SK-N-SH treated with all-trans-retinoic acid at 6 μM for 48 hours (cell line): ENCODE data around the gene PIP4K2B.

Source experiments
- ATAC-seq: fragments of 200-7000 bp; cut with Tn5 transposase; 3 replicates; pipeline ENCODE4 v1.9.1; 2020; ENCODE audit warnings: mild to moderate bottlenecking, moderate library complexity
- ARNTL ChIP-seq: fragments of 450-650 bp; formaldehyde crosslinking; IDR thresholded peaks from 2 replicates; pipeline ENCODE4 v1.5.0; 2020; ENCODE audit warnings: low read depth, mild to moderate bottlenecking, moderate library complexity, borderline replicate concordance
- BACH2 ChIP-seq: fragments of 250-450 bp; sonication (Bioruptor Pico); IDR thresholded peaks from 2 replicates; pipeline ENCODE4 v1.9.0; 2021; ENCODE audit warnings: mild to moderate bottlenecking, borderline replicate concordance
- CSDC2 ChIP-seq: fragments of 250-450 bp; sonication (Bioruptor Pico); IDR thresholded peaks from 2 replicates; pipeline ENCODE4 v1.5.0; 2020; ENCODE audit warnings: mild to moderate bottlenecking, moderate library complexity
- GLIS3 ChIP-seq: fragments of 250-450 bp; sonication (Bioruptor Pico); IDR thresholded peaks from 2 replicates; pipeline ENCODE4 v1.5.0; 2020; ENCODE audit warnings: mild to moderate bottlenecking, moderate library complexity
- ISL1 ChIP-seq: fragments of 250-450 bp; sonication (Bioruptor Pico); IDR thresholded peaks from 2 replicates; pipeline ENCODE4 v2.1.2; 2022; ENCODE audit warnings: mild to moderate bottlenecking, moderate library complexity
- OSR1 ChIP-seq: fragments of 250-450 bp; sonication (Bioruptor Pico); IDR thresholded peaks from 2 replicates; pipeline ENCODE4 v1.8.0; 2022; ENCODE audit warnings: moderate library complexity, mild to moderate bottlenecking, inconsistent platforms
- PPARA ChIP-seq: fragments of 250-450 bp; sonication (Bioruptor Pico); IDR thresholded peaks from 2 replicates; pipeline ENCODE4 v1.5.0; 2020; ENCODE audit warnings: mild to moderate bottlenecking, borderline replicate concordance
- RARB ChIP-seq: fragments of 250-450 bp; sonication (Bioruptor Pico); IDR thresholded peaks from 2 replicates; pipeline ENCODE4 v1.8.0; 2021; ENCODE audit warnings: mild to moderate bottlenecking, moderate library complexity
- SNAI2 ChIP-seq: fragments of 250-450 bp; sonication (Bioruptor Pico); IDR thresholded peaks from 2 replicates; pipeline ENCODE4 v1.5.0; 2020; ENCODE audit warnings: mild to moderate bottlenecking, moderate library complexity
- TCF4 ChIP-seq: fragments of 250-450 bp; sonication (Bioruptor Pico); IDR thresholded peaks from 2 replicates; pipeline ENCODE4 v1.8.0; 2021; ENCODE audit warnings: mild to moderate bottlenecking, moderate library complexity, borderline replicate concordance
- ZC3H10 ChIP-seq: fragments of 250-450 bp; sonication (Bioruptor Pico); IDR thresholded peaks from 2 replicates; pipeline ENCODE4 v1.5.1; 2021; ENCODE audit warnings: mild to moderate bottlenecking, moderate library complexity
- ZFP3 ChIP-seq: fragments of 250-450 bp; sonication (Bioruptor Pico); IDR thresholded peaks from 2 replicates; pipeline ENCODE4 v1.5.0; 2020; ENCODE audit warnings: mild to moderate bottlenecking, moderate library complexity
- ZNF565 ChIP-seq: fragments of 450-650 bp; formaldehyde crosslinking; conservative IDR thresholded peaks from 2 replicates; pipeline ENCODE4 v1.5.0; 2020; ENCODE audit warnings: low read depth, mild to moderate bottlenecking, moderate library complexity
- ZNF70 ChIP-seq: fragments of 450-650 bp; formaldehyde crosslinking; IDR thresholded peaks from 2 replicates; pipeline ENCODE4 v1.5.0; 2020; ENCODE audit warnings: mild to moderate bottlenecking, moderate library complexity
- ZNF8 ChIP-seq: fragments of 450-650 bp; formaldehyde crosslinking; IDR thresholded peaks from 2 replicates; pipeline ENCODE4 v1.5.0; 2020; ENCODE audit warnings: mild to moderate bottlenecking, moderate library complexity
- TF ChIP-seq, protein P1 (sequence below): fragments of 250-450 bp; sonication (Bioruptor Pico); IDR thresholded peaks from 2 replicates; pipeline ENCODE4 v1.8.0; 2020; ENCODE audit warnings: mild to moderate bottlenecking, moderate library complexity, borderline replicate concordance
- TF ChIP-seq, protein P2 (sequence below): fragments of 250-450 bp; sonication (Bioruptor Pico); IDR thresholded peaks from 2 replicates; pipeline ENCODE4 v1.8.0; 2021; ENCODE audit warnings: low read depth, mild to moderate bottlenecking, moderate library complexity, borderline replicate concordance
- TF ChIP-seq, protein P3 (sequence below): fragments of 250-450 bp; sonication (Bioruptor Pico); IDR thresholded peaks from 2 replicates; pipeline ENCODE4 v1.5.0; 2020; ENCODE audit warnings: mild to moderate bottlenecking, moderate library complexity
- TF ChIP-seq, protein P4 (sequence below): fragments of 250-450 bp; sonication (Bioruptor Pico); IDR thresholded peaks from 2 replicates; pipeline ENCODE4 v1.5.1; 2020; ENCODE audit warnings: low read depth, mild to moderate bottlenecking, moderate library complexity

The PIP4K2B gene

DNA sequence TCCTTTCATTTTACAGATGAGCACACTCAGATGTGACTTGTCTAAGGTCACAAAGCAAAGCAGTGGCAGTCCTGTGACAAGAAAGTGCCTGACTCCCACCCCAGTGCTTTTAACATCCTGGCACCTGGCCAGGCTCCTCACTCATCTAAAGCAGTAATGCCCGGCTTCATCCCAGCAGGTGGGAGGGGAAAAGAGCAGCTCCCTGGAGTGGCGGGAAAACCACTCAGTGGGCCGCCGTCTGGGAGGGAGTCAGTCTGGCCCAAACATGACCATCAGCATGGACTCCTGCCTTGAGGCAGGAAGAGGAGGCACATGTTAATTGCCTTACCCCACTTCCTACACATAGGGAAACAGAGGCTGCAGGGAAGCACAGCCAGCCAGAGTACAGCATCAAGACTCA lies 53.8 kb downstream of the PIP4K2B start (continued):
- TF ChIP-seq, protein P1, sequence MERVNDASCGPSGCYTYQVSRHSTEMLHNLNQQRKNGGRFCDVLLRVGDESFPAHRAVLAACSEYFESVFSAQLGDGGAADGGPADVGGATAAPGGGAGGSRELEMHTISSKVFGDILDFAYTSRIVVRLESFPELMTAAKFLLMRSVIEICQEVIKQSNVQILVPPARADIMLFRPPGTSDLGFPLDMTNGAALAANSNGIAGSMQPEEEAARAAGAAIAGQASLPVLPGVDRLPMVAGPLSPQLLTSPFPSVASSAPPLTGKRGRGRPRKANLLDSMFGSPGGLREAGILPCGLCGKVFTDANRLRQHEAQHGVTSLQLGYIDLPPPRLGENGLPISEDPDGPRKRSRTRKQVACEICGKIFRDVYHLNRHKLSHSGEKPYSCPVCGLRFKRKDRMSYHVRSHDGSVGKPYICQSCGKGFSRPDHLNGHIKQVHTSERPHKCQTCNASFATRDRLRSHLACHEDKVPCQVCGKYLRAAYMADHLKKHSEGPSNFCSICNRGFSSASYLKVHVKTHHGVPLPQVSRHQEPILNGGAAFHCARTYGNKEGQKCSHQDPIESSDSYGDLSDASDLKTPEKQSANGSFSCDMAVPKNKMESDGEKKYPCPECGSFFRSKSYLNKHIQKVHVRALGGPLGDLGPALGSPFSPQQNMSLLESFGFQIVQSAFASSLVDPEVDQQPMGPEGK (CRISPR knock-in tag), result no peak
- no peak for TF ChIP-seq SNAI2 (CRISPR knock-in tag)

DNA sequence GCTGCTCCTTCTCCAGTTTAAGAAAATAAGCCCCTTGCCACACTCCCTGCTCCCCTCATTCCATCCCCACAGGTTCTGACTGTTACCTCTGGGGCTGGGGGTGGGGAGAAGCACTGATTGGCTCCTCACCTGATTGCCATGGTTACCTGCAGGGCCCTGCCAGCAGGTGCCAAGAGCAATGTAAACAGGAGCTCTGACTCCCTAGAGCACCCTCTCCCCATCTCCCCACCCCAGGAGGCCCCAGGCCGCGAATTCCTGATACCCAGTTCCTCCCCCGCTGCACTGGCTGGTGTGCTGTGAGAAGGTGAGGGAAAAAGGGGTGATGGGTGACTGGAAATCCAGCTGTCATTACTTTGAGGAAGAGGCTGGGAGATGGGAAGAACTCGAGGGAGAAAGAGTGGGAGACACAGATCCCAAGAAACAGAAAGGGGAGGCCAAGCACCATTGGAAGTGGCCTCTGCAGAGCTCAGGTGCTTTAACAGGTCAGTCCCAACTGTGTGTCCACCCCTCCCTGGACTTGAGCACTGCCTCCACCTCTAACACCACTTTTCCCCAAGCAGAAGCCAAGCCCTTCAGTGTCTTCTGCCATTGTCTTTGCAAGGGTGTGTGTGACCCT lies 55.7 kb downstream of the PIP4K2B start:
- TF ChIP-seq TCF4 (CRISPR knock-in tag) (no peak), ZNF8 (CRISPR knock-in tag) (no peak)
- TF ChIP-seq, protein P2, sequence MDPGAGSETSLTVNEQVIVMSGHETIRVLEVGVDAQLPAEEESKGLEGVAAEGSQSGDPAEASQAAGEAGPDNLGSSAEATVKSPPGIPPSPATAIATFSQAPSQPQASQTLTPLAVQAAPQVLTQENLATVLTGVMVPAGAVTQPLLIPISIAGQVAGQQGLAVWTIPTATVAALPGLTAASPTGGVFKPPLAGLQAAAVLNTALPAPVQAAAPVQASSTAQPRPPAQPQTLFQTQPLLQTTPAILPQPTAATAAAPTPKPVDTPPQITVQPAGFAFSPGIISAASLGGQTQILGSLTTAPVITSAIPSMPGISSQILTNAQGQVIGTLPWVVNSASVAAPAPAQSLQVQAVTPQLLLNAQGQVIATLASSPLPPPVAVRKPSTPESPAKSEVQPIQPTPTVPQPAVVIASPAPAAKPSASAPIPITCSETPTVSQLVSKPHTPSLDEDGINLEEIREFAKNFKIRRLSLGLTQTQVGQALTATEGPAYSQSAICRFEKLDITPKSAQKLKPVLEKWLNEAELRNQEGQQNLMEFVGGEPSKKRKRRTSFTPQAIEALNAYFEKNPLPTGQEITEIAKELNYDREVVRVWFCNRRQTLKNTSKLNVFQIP (CRISPR knock-in tag), result no peak
- no peak for ATAC-seq

DNA sequence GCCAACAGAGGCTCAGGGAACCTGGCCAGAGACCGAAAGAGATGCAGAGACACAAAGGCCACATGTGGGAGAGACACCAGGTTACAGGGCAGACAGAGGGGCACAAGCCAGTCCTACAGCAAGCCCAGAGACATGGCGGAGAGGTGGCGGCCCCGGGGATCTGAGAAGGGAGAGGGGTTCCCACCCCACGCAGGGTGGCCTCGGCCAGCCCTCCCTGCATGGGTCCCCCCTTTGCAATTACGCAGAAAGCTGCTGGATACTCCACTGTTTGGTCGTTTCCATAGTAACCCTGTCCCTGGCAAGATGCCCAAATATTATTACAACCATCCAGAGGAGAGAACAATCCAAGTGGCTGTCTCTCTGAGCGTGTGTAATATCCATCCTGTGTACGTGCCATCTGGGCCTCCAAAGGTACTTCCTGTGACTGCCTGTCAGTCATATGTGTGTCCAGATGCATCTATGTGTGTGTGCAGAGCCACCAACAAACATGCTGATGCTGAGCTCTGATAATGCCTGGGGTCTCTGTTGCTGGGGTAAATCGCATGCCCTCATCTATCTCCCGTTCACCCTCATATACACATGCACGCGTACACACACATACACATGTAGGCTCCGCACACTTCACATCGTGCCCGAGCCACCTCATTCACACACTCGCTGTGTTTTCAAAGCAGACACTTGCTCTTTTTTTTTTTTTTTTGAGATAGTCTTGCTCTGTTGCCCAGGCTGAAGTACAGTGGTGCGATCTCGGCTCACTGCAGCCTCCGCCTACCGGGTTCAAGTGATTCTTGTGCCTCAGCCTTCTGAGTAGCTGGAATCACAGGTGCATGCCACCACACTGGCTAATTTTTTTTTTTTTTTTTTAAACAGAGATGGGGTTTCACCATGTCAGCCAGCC lies 56.7 kb downstream of the PIP4K2B start:
- TF ChIP-seq, protein P1 (CRISPR knock-in tag), result no peak
- TF ChIP-seq ZNF8 (CRISPR knock-in tag) (no peak), BACH2 (CRISPR knock-in tag) (no peak), ZFP3 (CRISPR knock-in tag) (no peak), TCF4 (CRISPR knock-in tag) (peak; percentile 67), PPARA (CRISPR knock-in tag) (no peak)
- TF ChIP-seq, protein P3, sequence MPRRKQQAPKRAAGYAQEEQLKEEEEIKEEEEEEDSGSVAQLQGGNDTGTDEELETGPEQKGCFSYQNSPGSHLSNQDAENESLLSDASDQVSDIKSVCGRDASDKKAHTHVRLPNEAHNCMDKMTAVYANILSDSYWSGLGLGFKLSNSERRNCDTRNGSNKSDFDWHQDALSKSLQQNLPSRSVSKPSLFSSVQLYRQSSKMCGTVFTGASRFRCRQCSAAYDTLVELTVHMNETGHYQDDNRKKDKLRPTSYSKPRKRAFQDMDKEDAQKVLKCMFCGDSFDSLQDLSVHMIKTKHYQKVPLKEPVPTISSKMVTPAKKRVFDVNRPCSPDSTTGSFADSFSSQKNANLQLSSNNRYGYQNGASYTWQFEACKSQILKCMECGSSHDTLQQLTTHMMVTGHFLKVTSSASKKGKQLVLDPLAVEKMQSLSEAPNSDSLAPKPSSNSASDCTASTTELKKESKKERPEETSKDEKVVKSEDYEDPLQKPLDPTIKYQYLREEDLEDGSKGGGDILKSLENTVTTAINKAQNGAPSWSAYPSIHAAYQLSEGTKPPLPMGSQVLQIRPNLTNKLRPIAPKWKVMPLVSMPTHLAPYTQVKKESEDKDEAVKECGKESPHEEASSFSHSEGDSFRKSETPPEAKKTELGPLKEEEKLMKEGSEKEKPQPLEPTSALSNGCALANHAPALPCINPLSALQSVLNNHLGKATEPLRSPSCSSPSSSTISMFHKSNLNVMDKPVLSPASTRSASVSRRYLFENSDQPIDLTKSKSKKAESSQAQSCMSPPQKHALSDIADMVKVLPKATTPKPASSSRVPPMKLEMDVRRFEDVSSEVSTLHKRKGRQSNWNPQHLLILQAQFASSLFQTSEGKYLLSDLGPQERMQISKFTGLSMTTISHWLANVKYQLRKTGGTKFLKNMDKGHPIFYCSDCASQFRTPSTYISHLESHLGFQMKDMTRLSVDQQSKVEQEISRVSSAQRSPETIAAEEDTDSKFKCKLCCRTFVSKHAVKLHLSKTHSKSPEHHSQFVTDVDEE, result peak; percentile 36; the same call in 1 of the 2 replicates
- peak; percentile 77 for ATAC-seq

DNA sequence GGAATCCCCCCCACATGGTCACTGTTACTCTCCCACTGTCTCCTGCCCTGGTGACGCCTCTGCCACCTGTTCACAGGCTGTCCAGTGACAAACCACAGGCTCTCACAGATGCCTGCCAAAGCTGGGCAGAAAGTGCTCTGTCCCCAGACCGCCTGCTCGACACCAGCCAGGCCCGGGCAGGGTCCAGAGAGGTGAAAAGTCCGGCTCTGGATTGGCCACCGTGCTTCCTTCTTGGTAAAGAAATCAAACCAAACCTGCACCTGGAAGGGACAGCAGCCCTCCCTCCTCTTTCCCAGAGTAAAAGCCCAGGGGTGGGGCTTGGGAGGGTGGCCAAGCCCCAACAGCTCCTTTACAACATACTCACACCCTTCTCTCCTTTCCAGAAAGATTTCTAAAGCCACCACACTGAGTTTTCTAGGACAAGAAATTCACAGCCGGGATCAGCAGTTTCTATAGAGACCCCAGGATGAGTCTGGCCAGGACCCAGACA lies 57.4 kb downstream of the PIP4K2B start:
- peak; percentile 16 for ATAC-seq
- TF ChIP-seq ARNTL (CRISPR knock-in tag) (no peak), ZNF70 (no peak), SNAI2 (CRISPR knock-in tag) (no peak), ZNF565 (CRISPR knock-in tag) (no peak), ZC3H10 (CRISPR knock-in tag) (no peak), ZNF8 (CRISPR knock-in tag) (no peak), RARB (no peak), OSR1 (CRISPR knock-in tag) (no peak), ISL1 (CRISPR knock-in tag) (no peak), GLIS3 (CRISPR knock-in tag) (no peak), CSDC2 (CRISPR knock-in tag) (no peak)
- TF ChIP-seq, protein P4, sequence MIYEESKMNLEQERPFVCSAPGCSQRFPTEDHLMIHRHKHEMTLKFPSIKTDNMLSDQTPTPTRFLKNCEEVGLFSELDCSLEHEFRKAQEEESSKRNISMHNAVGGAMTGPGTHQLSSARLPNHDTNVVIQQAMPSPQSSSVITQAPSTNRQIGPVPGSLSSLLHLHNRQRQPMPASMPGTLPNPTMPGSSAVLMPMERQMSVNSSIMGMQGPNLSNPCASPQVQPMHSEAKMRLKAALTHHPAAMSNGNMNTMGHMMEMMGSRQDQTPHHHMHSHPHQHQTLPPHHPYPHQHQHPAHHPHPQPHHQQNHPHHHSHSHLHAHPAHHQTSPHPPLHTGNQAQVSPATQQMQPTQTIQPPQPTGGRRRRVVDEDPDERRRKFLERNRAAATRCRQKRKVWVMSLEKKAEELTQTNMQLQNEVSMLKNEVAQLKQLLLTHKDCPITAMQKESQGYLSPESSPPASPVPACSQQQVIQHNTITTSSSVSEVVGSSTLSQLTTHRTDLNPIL (CRISPR knock-in tag), result no peak
- TF ChIP-seq, protein P2 (CRISPR knock-in tag), result no peak
- TF ChIP-seq, protein P1 (CRISPR knock-in tag), result no peak
- TF ChIP-seq, all 23 proteins: peak for 0
